Measurements from ENCODE around the gene HPSE2.

GRCh38 chr10:98795467-98795866 lies 440.2 kb downstream of the HPSE2 start:
- TF ChIP-seq POLR2AphosphoS5 (IDR thresholded peaks at IDR 0.05; ENCODE audit: low read depth, low read length), result no peak
- TF ChIP-seq REST (IDR thresholded peaks at IDR 0.05; ENCODE audit: low read depth), result no peak
- TF ChIP-seq CTCF (IDR thresholded peaks at IDR 0.05 in 2 of 3, conservative IDR thresholded peaks at IDR 0.05 in 1 of 3; ENCODE audit: borderline replicate concordance in 1 of 3, insufficient read depth in 1 of 3, low read depth in 2 of 3, low read length in 2 of 3), result no peak
- no peak for TF ChIP-seq ZBTB33 (IDR thresholded peaks at IDR 0.05; ENCODE audit: extremely low read depth, insufficient replicate concordance, low read length)
- no peak for TF ChIP-seq CBX3 (IDR thresholded peaks at IDR 0.05; ENCODE audit: low read depth)
- TF ChIP-seq RAD21 (IDR thresholded peaks at IDR 0.05; ENCODE audit: low read depth), result no peak
- no peak for TF ChIP-seq POLR2A (IDR thresholded peaks at IDR 0.05; ENCODE audit: borderline replicate concordance, extremely low read depth, insufficient read depth, insufficient read length)
- no peak for TF ChIP-seq YY1 (IDR thresholded peaks at IDR 0.05; ENCODE audit: extremely low read depth, insufficient replicate concordance, low read depth, low read length)
- no peak for TF ChIP-seq ATF3 (IDR thresholded peaks at IDR 0.05)
- TF ChIP-seq EZH2 (IDR thresholded peaks at IDR 0.05), result no peak
- no peak for TF ChIP-seq MAX (IDR thresholded peaks at IDR 0.05)
- TF ChIP-seq TCF7L2 (IDR thresholded peaks at IDR 0.05; ENCODE audit: borderline replicate concordance, extremely low read depth, insufficient read depth, insufficient read length), result no peak
- TF ChIP-seq EGR1 (IDR thresholded peaks at IDR 0.05; ENCODE audit: low read depth), result no peak

Measured in HCT116 (cell line).